HepG2 (cell line): ENCODE results near the gene DHRS11. TPM values are rescaled to one million over a fixed set of nuclear protein-coding genes. Genes with fewer than 3 reads are reported as not detected.
A peak's percentile ranks its signal among the peaks of the same experiment; 100 is the strongest.

Experiments used
- AHR ChIP-seq: IDR thresholded peaks from 2 replicates; pipeline ENCODE4 v1.6.1; 2018; ENCODE audit warnings: missing genetic modification reagents, missing compliant biosample characterization
- ATF6 ChIP-seq: sonication (generic); formaldehyde crosslinking; conservative IDR thresholded peaks from 2 replicates; pipeline ENCODE4 v1.4.0; 2020; ENCODE audit warnings: missing genetic modification reagents
- CEBPG ChIP-seq: IDR thresholded peaks from 2 replicates; pipeline ENCODE4 v1.6.1; 2016
- DNMT1 ChIP-seq: sonication (generic); formaldehyde crosslinking; IDR thresholded peaks from 2 replicates; pipeline ENCODE4 v1.5.1; 2020; ENCODE audit warnings: mild to moderate bottlenecking, missing genetic modification reagents
- KMT2A ChIP-seq: sonication (generic); formaldehyde crosslinking; IDR thresholded peaks from 2 replicates; pipeline ENCODE4 v1.4.0; 2020; ENCODE audit warnings: missing genetic modification reagents
- MAFF ChIP-seq: IDR thresholded peaks from 2 replicates; pipeline ENCODE4 v1.6.1; 2011; ENCODE audit warnings: low read depth, low read length, improper control_type of control experiment
- PITX1 ChIP-seq: sonication (generic); formaldehyde crosslinking; IDR thresholded peaks from 2 replicates; pipeline ENCODE4 v1.5.1; 2020; ENCODE audit warnings: mild to moderate bottlenecking, missing genetic modification reagents
- SNAPC2 ChIP-seq: sonication (generic); formaldehyde crosslinking; IDR thresholded peaks from 2 replicates; pipeline ENCODE4 v1.8.1; 2022; ENCODE audit warnings: mild to moderate bottlenecking, missing genetic modification reagents
- SNRNP70 ChIP-seq: fragments of 200-400 bp; formaldehyde crosslinking; IDR thresholded peaks from 2 replicates; pipeline ENCODE4 v1.6.1; 2017; ENCODE audit warnings: mild to moderate bottlenecking, low read depth, low read length, moderate library complexity
- SP140L ChIP-seq: sonication (generic); formaldehyde crosslinking; IDR thresholded peaks from 2 replicates; pipeline ENCODE4 v1.4.0; 2020; ENCODE audit warnings: missing genetic modification reagents, borderline replicate concordance
- SRF ChIP-seq: IDR thresholded peaks from 2 replicates; pipeline ENCODE4 v1.6.1; 2011; ENCODE audit warnings: mild to moderate bottlenecking, low read depth, low read length, moderate library complexity
- TBL1XR1 ChIP-seq: fragments of 150-350 bp; IDR thresholded peaks from 2 replicates; pipeline ENCODE4 v1.6.1; 2014; ENCODE audit warnings: borderline replicate concordance, low read length; ENCODE audit not compliant: partially characterized antibody
- TCF12 ChIP-seq, 2 experiments: fragments of 450-650 bp in 1 of 2; sonication (generic) in 1 of 2; formaldehyde crosslinking in 1 of 2; IDR thresholded peaks; 2 replicates each; pipeline versions ENCODE4 v1.6.1 to v1.8.0; 2017 to 2022; ENCODE audit warnings: antibody characterized with exemption in 1 of 2, mild to moderate bottlenecking in 1 of 2, missing genetic modification reagents in 1 of 2, moderate library complexity in 1 of 2
- TFDP1 ChIP-seq: IDR thresholded peaks from 2 replicates; pipeline ENCODE4 v1.6.1; 2016; ENCODE audit warnings: missing compliant biosample characterization, missing genetic modification reagents, borderline replicate concordance
- ZBTB1 ChIP-seq: sonication (generic); formaldehyde crosslinking; IDR thresholded peaks from 2 replicates; pipeline ENCODE4 v1.4.0; 2020; ENCODE audit warnings: missing genetic modification reagents, borderline replicate concordance
- ZBTB21 ChIP-seq: sonication (generic); formaldehyde crosslinking; IDR thresholded peaks from 2 replicates; pipeline ENCODE4 v1.4.0; 2020; ENCODE audit warnings: missing genetic modification reagents
- ZBTB42 ChIP-seq: sonication (generic); formaldehyde crosslinking; IDR thresholded peaks from 2 replicates; pipeline ENCODE4 v1.5.0; 2020; ENCODE audit warnings: mild to moderate bottlenecking, missing genetic modification reagents
- ZKSCAN1 ChIP-seq: fragments of 150-350 bp; IDR thresholded peaks from 2 replicates; pipeline ENCODE4 v1.6.1; 2014; ENCODE audit warnings: low read length
- ZNF234 ChIP-seq: sonication (generic); formaldehyde crosslinking; conservative IDR thresholded peaks from 2 replicates; pipeline ENCODE4 v1.5.1; 2020; ENCODE audit warnings: mild to moderate bottlenecking, missing genetic modification reagents
- ZNF34 ChIP-seq: sonication (generic); formaldehyde crosslinking; IDR thresholded peaks from 2 replicates; pipeline ENCODE4 v1.4.0; 2020; ENCODE audit warnings: mild to moderate bottlenecking, missing genetic modification reagents, borderline replicate concordance
- ZNF354B ChIP-seq: sonication (generic); formaldehyde crosslinking; IDR thresholded peaks from 2 replicates; pipeline ENCODE4 v1.8.0; 2022; ENCODE audit warnings: mild to moderate bottlenecking, missing genetic modification reagents
- ZNF614 ChIP-seq: IDR thresholded peaks from 2 replicates; pipeline ENCODE4 v1.6.1; 2018; ENCODE audit warnings: missing biosample characterization, missing genetic modification reagents, inconsistent platforms, borderline replicate concordance
- ZNF615 ChIP-seq: sonication (generic); formaldehyde crosslinking; IDR thresholded peaks from 2 replicates; pipeline ENCODE4 v1.5.0; 2020; ENCODE audit warnings: mild to moderate bottlenecking, missing genetic modification reagents, borderline replicate concordance
- ZNF619 ChIP-seq: sonication (generic); formaldehyde crosslinking; IDR thresholded peaks from 2 replicates; pipeline ENCODE4 v1.4.0; 2020; ENCODE audit warnings: mild to moderate bottlenecking, missing genetic modification reagents
- ZNF75D ChIP-seq: sonication (generic); formaldehyde crosslinking; IDR thresholded peaks from 2 replicates; pipeline ENCODE4 v1.8.1; 2023; ENCODE audit warnings: missing genetic modification reagents, mild to moderate bottlenecking, borderline replicate concordance
- ZNF775 ChIP-seq: sonication (generic); formaldehyde crosslinking; IDR thresholded peaks from 2 replicates; pipeline ENCODE4 v1.4.0; 2020; ENCODE audit warnings: missing genetic modification reagents, mild to moderate bottlenecking, moderate library complexity, borderline replicate concordance
- ZNF781 ChIP-seq: sonication (generic); formaldehyde crosslinking; IDR thresholded peaks from 2 replicates; pipeline ENCODE4 v1.5.1; 2020; ENCODE audit warnings: borderline replicate concordance, mild to moderate bottlenecking, missing genetic modification reagents; ENCODE audit errors: not compliant biosample characterization
- polyA plus RNA-seq, 8 experiments: library from polyadenylated mRNA; depleted of rRNA in 3 of 8; stranded (reverse) in 7 of 8; unstranded in 1 of 8; fragments of >200 nt; fragmentation: Illumina TruSeq in 4 of 8; extraction: Trizol in 4 of 8; gene quantifications; 2 replicates each; pipeline versions ENCODE4 v1.2.1 to v1.2.3, GENCODE V29; 2011 to 2016; ENCODE audit warnings: low read depth in 4 of 8, missing spikeins in 1 of 8, mixed read lengths in 1 of 8; ENCODE audit not compliant: insufficient read depth in 1 of 8
- total RNA-seq, 5 experiments: library from RNA; depleted of rRNA; stranded (reverse); fragments of >200 nt; fragmentation: Illumina TruSeq; extraction: Trizol; gene quantifications; 2 replicates each; pipeline ENCODE4 v1.2.3, GENCODE V29; 2016; ENCODE audit warnings: low read depth in 1 of 5
- TF ChIP-seq, protein P1 (sequence below): IDR thresholded peaks from 2 replicates; pipeline ENCODE4 v1.6.1; 2018; ENCODE audit warnings: missing genetic modification reagents

Gene DHRS11
- total and polyA plus RNA-seq, 2 of the 13 experiments (the other 11 are each of a cell fraction or from before 2014, with no cell fraction given), result 28.4 to 41.9 TPM

- TF ChIP-seq ZBTB21 (no peak; the same call in 1 of the 2 replicates), MAFF (no peak), PITX1 (CRISPR knock-in tag) (no peak; the same call in 1 of the 2 replicates), ZNF619 (CRISPR knock-in tag) (no peak), ZBTB1 (no peak), ZNF615 (no peak), DNMT1 (CRISPR knock-in tag) (no peak), TFDP1 (CRISPR knock-in tag) (peak; percentile 65), ZNF614 (peak; percentile 69; the same call in 1 of the 2 replicates), ATF6 (CRISPR knock-in tag) (no peak; the same call in 1 of the 2 replicates), TCF12 (IDR thresholded peaks at IDR 0.05) (no peak), TCF12 (CRISPR knock-in tag; IDR thresholded peaks at IDR 0.05) (0 out of 2 replicates have a peak, but pooled peaks have one; percentile 36), SNRNP70 (no peak), SP140L (CRISPR knock-in tag) (no peak), ZNF75D (0 out of 2 replicates have a peak, but pooled peaks have one; percentile 40), ZNF34 (CRISPR knock-in tag) (no peak), SRF (no peak), ZNF234 (no peak), ZNF775 (no peak), ZNF354B (CRISPR knock-in tag) (no peak), CEBPG (CRISPR knock-in tag) (no peak), SNAPC2 (no peak), ZNF781 (no peak), TBL1XR1 (no peak), AHR (no peak), ZBTB42 (CRISPR knock-in tag) (0 out of 2 replicates have a peak, but pooled peaks have one; percentile 25), KMT2A (CRISPR knock-in tag) (peak; percentile 86), ZKSCAN1 (no peak)
- TF ChIP-seq, protein P1, sequence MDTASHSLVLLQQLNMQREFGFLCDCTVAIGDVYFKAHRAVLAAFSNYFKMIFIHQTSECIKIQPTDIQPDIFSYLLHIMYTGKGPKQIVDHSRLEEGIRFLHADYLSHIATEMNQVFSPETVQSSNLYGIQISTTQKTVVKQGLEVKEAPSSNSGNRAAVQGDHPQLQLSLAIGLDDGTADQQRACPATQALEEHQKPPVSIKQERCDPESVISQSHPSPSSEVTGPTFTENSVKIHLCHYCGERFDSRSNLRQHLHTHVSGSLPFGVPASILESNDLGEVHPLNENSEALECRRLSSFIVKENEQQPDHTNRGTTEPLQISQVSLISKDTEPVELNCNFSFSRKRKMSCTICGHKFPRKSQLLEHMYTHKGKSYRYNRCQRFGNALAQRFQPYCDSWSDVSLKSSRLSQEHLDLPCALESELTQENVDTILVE (CRISPR knock-in tag), result no peak
Observed at GRCh38 chr17:36601303-36602029, 9.8 kb downstream of the DHRS11 start, which contains the start of gene MRM1 (continued).
